SJCRH30 (cell line): ENCODE data around the gene FLNB. TPM values are rescaled to one million over a fixed set of nuclear protein-coding genes. Genes with fewer than 3 reads are reported as not detected.
A peak's percentile ranks its signal among the peaks of the same experiment; 100 is the strongest.

Experiments
- DNase-seq, 2 experiments: peaks; one replicate each; pipeline ENCODE4 v3.0.0-alpha.2; 2015 to 2020
- H3K27ac ChIP-seq: fragments of 250-450 bp; sonication (Bioruptor Pico); 2 replicates; pipeline ENCODE4 v1.5.1; 2020; ENCODE audit warnings: mild to moderate bottlenecking, moderate library complexity
- H3K27me3 ChIP-seq: fragments of 250-450 bp; sonication (Bioruptor Pico); 2 replicates; pipeline ENCODE4 v1.5.1; 2020; ENCODE audit warnings: mild to moderate bottlenecking, moderate library complexity
- H3K36me3 ChIP-seq: fragments of 250-450 bp; sonication (Bioruptor Pico); 2 replicates; pipeline ENCODE4 v1.5.1; 2020; ENCODE audit warnings: mild to moderate bottlenecking, moderate library complexity
- H3K4me1 ChIP-seq: fragments of 250-450 bp; sonication (Bioruptor Pico); 2 replicates; pipeline ENCODE4 v1.5.1; 2020; ENCODE audit warnings: mild to moderate bottlenecking, moderate library complexity
- H3K4me3 ChIP-seq: fragments of 250-450 bp; sonication (Bioruptor Pico); 2 replicates; pipeline ENCODE4 v1.5.1; 2020; ENCODE audit warnings: mild to moderate bottlenecking, moderate library complexity
- H3K9me3 ChIP-seq: fragments of 250-450 bp; sonication (Bioruptor Pico); replicated peaks from 2 replicates; pipeline ENCODE4 v1.5.1; 2020; ENCODE audit warnings: mild to moderate bottlenecking, moderate library complexity
- total RNA-seq: library from RNA; depleted of rRNA; stranded (reverse); fragments of >200 nt; shearing (Covaris generic); gene quantifications from 2 replicates; pipeline ENCODE4 v1.2.3, GENCODE V29; 2014

The FLNB gene
- total RNA-seq, 1 experiment from 2014 or later: 22.5 TPM

DNA sequence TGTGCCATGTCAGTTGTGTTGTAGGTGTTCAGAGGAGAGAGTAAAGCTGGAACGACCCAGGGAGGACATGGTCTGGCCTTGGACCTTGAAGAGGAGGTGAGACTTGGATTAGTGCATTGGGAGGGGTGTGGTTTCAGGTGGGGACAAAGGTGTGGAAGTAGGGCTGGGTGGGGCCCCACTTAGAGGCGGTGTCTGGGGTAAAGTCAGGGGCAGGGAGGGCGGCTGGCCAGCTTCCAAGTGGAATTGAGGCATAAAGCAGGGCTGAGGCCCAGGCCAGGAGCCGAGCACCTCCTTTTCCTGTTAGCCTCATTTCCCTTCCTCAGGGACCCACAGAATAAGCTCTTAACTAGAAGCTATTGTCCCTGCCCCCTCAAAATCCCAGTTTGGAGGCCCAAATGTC lies 36.2 kb upstream of the FLNB start:
- H3K27me3 ChIP-seq: no peaks in the 10 kb centered on the region
- H3K27ac ChIP-seq: no peak overlapping the region
- H3K4me3 ChIP-seq: no peak overlapping the region
- no peak for DNase-seq
- peaks cover 10% of the 10 kb centered on the region for H3K4me1 ChIP-seq
- H3K9me3 ChIP-seq: no peaks in the 10 kb centered on the region
- no peaks in the 10 kb centered on the region for H3K36me3 ChIP-seq

DNA sequence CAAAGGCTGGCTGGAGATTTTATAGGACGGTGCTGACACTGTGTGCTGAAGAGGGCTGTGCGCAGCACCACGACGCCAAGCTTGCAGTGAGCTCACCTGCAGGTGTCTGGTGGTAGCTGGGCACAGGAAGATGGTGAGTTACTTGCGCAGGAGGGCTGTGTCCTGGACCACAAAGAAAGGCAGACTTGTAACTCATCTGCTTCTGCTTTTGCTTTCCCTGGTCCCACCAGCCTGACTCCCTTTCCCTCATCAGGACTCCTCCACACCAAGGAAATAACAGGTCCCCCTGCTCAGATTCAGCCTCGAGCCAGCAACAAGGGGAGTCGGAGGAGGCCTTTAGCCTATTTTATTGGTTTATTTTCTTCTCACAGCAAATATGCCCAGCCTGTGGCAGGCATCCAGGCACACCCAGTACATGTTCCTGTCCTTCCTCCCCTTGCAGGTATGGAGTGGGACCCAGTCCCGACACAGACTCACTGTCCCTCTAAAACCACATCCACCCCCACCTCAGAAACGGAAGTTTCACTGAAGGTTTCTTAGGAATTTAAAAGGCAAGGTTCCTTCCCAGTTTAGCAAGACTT lies 35.6 kb upstream of the FLNB start:
- Histone ChIP-seq H3K9me3 (no peaks in the 10 kb centered on the region), H3K4me3 (no peak overlapping the region), H3K4me1 (peaks cover 10% of the 10 kb centered on the region), H3K27ac (no peak overlapping the region), H3K27me3 (no peaks in the 10 kb centered on the region), H3K36me3 (no peaks in the 10 kb centered on the region)
- DNase-seq: no peak

- Histone ChIP-seq H3K4me1 (peaks cover 10% of the 10 kb centered on the region), H3K27ac (peak overlapping the region; percentile 91), H3K36me3 (no peaks in the 10 kb centered on the region), H3K27me3 (no peaks in the 10 kb centered on the region), H3K9me3 (no peaks in the 10 kb centered on the region), H3K4me3 (no peak overlapping the region)
- no peak for DNase-seq
Measured at GRCh38 chr3:57973715-57974477, 34.3 kb upstream of the FLNB start.

DNA sequence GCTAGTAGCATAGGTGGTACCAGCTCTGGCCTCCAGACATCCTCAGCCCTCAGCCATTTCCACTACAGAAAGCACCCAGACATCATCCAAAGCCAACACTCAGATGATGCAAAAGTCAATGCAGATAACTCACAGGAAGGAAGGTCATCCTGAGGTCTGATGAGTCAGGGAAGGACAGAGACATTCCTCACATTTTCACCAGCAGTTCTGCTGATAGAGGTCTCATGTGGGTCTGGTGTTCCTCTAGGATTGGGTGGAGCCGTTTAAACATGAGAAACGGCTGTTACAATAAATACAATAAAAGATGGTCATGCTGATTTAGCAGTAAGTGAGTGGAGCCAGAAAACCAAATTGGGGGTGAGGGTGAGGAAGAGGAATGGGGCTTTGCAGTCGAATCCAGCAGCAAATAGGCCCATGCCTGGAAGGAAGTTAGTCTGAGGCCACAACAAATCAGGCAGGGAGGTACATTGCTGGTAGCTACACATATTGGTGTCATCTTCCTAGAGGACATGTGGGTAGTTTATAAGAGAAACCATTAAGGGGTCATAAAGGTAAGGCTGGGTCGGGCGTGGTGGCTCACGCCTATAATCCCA lies 33.3 kb upstream of the FLNB start:
- Histone ChIP-seq H3K36me3 (no peaks in the 10 kb centered on the region), H3K27me3 (no peaks in the 10 kb centered on the region), H3K9me3 (no peaks in the 10 kb centered on the region), H3K4me3 (no peak overlapping the region), H3K4me1 (peaks cover 10% of the 10 kb centered on the region), H3K27ac (peak overlapping the region; percentile 91)
- DNase-seq: peak; percentile 45 to 59

- no peak overlapping the region for H3K27ac ChIP-seq
Measured at GRCh38 chr3:57977818-57978235, 30.4 kb upstream of the FLNB start.

DNA sequence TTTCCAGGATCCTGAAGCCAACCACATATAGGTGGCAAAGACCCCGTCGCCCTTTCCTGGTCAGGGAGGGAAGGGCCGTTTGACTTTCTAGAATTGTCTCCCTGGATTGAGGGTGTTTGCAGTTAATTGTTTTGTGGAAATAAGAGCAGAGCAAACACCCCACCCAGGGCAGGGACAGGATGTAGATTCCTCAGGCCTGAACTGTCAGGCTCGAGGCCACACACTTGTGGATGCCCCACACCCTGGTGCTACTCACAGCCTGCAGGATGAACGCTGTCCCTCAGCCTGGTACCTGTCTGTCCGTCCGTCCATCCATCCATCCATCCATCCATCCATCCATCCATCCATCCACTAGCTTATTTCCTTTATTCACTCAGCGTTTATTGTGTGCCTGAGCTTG lies 29.9 kb upstream of the FLNB start:
- DNase-seq: no peak
- no peak overlapping the region for H3K4me3 ChIP-seq
- H3K4me1 ChIP-seq: peaks cover 6% of the 10 kb centered on the region
- H3K27ac ChIP-seq: no peak overlapping the region
- no peaks in the 10 kb centered on the region for H3K36me3 ChIP-seq
- H3K9me3 ChIP-seq: no peaks in the 10 kb centered on the region
- no peaks in the 10 kb centered on the region for H3K27me3 ChIP-seq

More at GRCh38 chr3:57977818-57978235, 30.4 kb upstream of the FLNB start:
- H3K9me3 ChIP-seq: no peaks in the 10 kb centered on the region
- DNase-seq: no peak
- H3K36me3 ChIP-seq: no peaks in the 10 kb centered on the region
- no peak overlapping the region for H3K4me3 ChIP-seq
- no peaks in the 10 kb centered on the region for H3K27me3 ChIP-seq
- H3K4me1 ChIP-seq: peaks cover 6% of the 10 kb centered on the region

DNA sequence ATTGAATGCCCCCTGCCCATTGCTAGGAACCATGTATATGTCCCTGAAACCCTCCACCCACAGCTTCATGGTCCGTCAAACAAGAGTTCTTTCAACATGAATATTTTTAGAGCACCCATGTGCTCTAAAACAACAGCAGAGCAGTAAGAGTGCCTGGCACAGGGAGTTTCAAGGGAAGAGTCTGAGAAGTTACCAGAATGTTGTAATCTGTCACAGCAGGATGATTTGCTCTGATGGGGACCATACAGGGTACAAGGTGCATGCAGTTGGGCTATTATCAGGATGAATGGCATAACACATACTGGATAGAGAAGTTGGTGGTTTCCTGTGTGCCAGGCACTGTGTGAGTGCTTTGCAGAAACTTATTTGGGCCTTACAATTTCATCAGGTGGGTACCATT lies 27.8 kb upstream of the FLNB start:
- H3K27me3 ChIP-seq: no peaks in the 10 kb centered on the region
- no peak overlapping the region for H3K4me3 ChIP-seq
- H3K27ac ChIP-seq: no peak overlapping the region
- 0 out of 2 replicates have a peak, but pooled peaks cover 4% of the 10 kb centered on the region for H3K4me1 ChIP-seq
- DNase-seq: no peak
- no peaks in the 10 kb centered on the region for H3K9me3 ChIP-seq
- no peaks in the 10 kb centered on the region for H3K36me3 ChIP-seq

DNA sequence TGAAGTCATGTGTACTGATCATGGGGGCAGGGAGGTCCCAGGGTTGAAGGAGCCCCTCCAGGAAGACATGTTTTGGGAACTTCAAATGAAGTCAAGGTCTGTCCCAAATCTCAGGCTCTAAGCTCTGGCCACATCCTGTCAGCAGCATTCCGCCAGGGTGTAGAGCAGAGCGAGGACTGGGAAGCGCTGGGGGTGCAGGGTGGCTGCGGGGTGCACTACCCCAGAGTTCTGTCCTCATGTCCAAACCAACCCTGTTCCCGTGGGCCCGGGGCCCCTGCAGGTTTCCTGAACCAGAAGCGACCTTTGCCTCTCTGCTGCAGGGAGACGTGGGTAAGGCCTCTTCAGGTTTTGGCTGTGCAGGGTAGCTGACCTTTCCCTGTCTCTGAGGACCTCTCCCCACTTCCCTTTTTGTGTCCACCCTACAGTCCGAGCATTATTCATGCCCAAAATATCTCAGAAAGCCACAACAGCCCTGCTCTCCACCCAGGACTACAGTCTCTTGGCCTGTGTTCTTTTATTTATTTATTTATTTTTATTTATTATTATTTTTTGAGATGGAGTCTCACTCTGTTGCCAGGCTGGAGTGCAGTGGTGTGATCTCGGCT lies 26.6 kb upstream of the FLNB start:
- DNase-seq: no peak
- Histone ChIP-seq H3K9me3 (no peaks in the 10 kb centered on the region), H3K27me3 (no peaks in the 10 kb centered on the region), H3K4me1 (0 out of 2 replicates have a peak, but pooled peaks cover 4% of the 10 kb centered on the region), H3K4me3 (no peak overlapping the region), H3K27ac (no peak overlapping the region), H3K36me3 (no peaks in the 10 kb centered on the region)

- no peaks in the 10 kb centered on the region for H3K36me3 ChIP-seq
- no peaks in the 10 kb centered on the region for H3K9me3 ChIP-seq
- no peak overlapping the region for H3K4me3 ChIP-seq
- 0 out of 2 replicates have a peak, but pooled peaks cover 4% of the 10 kb centered on the region for H3K4me1 ChIP-seq
- no peak overlapping the region for H3K27ac ChIP-seq
- no peaks in the 10 kb centered on the region for H3K27me3 ChIP-seq
- DNase-seq: no peak
Measured at GRCh38 chr3:57982561-57983243, 25.5 kb upstream of the FLNB start.

DNA sequence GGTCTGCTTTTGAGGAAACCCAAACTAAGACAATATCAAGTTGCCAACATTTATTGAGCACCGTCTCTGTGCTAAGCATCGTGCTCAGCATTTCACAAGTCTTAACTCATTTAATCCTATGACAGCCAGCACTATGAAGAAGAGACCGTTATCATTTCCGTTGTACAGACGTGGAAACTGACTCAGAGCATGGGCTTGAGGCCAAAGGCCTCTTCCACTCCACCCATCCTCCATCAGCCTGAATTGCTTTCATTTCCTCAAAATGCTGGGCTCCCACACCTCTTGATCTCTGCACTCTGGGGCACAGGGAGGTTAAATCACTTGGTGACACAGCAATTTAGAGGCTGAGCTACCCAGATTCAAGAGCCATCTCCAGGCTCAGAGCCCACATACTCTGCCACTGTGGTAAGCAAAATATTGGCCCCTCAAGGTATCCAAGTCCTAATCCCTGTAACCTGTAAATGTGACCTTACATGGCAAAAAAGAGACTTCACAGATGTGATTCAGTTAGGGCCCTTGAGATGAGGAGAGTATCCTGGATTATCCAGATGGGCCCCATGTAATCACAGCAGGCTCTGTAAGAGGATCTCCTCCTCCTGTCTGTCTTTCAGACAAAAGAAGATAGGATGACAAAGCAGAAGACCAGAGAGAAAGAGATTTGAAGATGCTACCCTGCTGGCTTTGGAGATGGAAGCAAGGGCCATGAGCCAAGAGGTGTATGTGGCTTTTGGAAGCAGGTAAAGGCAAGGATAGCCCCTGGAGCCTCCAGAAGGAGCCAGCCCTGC lies 24.3 kb upstream of the FLNB start:
- 0 out of 2 replicates have a peak, but pooled peaks cover 4% of the 10 kb centered on the region for H3K4me1 ChIP-seq
- no peak for DNase-seq
- H3K4me3 ChIP-seq: no peak overlapping the region
- H3K27me3 ChIP-seq: no peaks in the 10 kb centered on the region
- no peaks in the 10 kb centered on the region for H3K9me3 ChIP-seq
- H3K36me3 ChIP-seq: no peaks in the 10 kb centered on the region
- H3K27ac ChIP-seq: no peak overlapping the region

DNA sequence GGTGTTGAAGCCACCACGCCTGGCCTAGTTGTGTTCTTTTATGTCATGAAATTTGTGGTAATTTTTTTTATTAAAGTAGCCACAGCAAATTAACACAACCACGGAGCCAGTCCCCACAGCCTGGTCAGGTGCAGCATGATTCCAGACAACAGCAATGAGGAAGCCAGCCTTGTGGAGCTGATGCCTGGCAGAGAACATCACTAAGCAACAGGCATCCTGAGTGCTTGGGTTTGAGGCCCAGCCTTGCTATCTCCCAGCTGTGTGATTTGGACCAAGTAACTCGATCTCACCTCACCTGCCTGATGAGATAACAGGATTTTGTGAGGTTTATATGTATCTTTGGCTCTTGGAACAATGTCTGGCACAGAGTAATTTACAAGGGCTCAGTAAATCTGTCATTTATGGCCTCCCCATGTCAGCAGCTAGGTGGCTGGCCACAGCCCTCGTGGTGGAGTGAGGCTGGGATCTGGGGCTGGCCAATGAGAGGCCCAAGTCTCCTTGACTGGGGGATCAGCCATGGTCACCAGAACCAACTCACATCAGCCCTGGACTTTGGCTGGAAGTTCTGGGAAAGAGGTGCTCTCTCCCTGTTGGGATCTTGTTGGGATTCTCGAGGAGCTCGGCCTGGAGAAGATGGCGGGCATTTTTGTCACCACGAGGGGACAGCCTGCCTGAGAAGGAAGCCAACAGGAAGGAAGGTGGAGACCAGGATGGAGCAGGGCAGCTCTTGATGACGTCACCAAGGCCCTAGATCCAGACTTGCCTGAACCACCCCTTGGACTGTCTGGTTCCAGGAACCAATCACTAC lies 22.8 kb upstream of the FLNB start:
- no peak overlapping the region for H3K4me3 ChIP-seq
- no peaks in the 10 kb centered on the region for H3K27me3 ChIP-seq
- no peak overlapping the region for H3K27ac ChIP-seq
- no peaks in the 10 kb centered on the region for H3K36me3 ChIP-seq
- H3K9me3 ChIP-seq: no peaks in the 10 kb centered on the region
- DNase-seq: no peak
- 0 out of 2 replicates have a peak, but pooled peaks cover 4% of the 10 kb centered on the region for H3K4me1 ChIP-seq

DNA sequence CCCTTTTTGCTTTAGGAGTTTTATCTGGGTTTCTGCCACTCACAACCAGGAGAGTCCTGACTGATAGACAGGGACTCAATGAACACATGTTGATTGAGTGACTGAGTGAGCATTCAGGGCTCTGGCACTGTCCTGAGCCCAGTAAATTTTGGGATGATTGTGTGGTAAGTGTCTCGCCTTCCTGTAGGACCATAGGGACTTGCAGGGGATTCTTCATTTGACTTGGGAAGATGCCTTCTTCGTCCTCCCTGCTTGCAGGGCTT lies 22.3 kb upstream of the FLNB start:
- H3K4me3 ChIP-seq: no peak overlapping the region
- no peaks in the 10 kb centered on the region for H3K27me3 ChIP-seq
- DNase-seq: no peak
- H3K36me3 ChIP-seq: no peaks in the 10 kb centered on the region
- no peak overlapping the region for H3K27ac ChIP-seq
- H3K4me1 ChIP-seq: 0 out of 2 replicates have a peak, but pooled peaks cover 4% of the 10 kb centered on the region
- no peaks in the 10 kb centered on the region for H3K9me3 ChIP-seq

GRCh38 chr3:57986261-57986660 lies 22.0 kb upstream of the FLNB start:
- DNase-seq: no peak
- Histone ChIP-seq H3K4me1 (0 out of 2 replicates have a peak, but pooled peaks cover 4% of the 10 kb centered on the region), H3K36me3 (no peaks in the 10 kb centered on the region), H3K27ac (no peak overlapping the region), H3K9me3 (no peaks in the 10 kb centered on the region), H3K27me3 (no peaks in the 10 kb centered on the region), H3K4me3 (no peak overlapping the region)
